MCF 10A (cell line): ENCODE results near the gene MPZL3. TPM values are rescaled to one million over a fixed set of nuclear protein-coding genes. Genes with fewer than 3 reads are reported as not detected.

Source experiments
- BruUV-seq: library from RNA; stranded (reverse); fragments of 400-500 nt; replicated peaks from 2 replicates; lab custom pipeline; 2021; lab: Mats Ljungman, UMichigan
- CTCF ChIA-PET: fragments of 300-600 bp; sonication (Branson Sonifier 250); formaldehyde crosslinking; extraction: SDS; loops from one replicate; lab custom pipeline; 2021; ENCODE audit warnings: antibody characterized with exemption, inconsistent platforms; lab: Yijun Ruan, JAX
- POLR2A ChIA-PET: fragments of 300-600, 350-650 bp; sonication (Branson Sonifier 250); formaldehyde crosslinking; extraction: SDS; loops from one replicate; lab custom pipeline; 2020; ENCODE audit warnings: antibody characterized with exemption, inconsistent platforms; lab: Yijun Ruan, JAX
- DNase-seq: peaks from one replicate; pipeline ENCODE4 v3.0.0-alpha.2; 2018; ENCODE audit not compliant: unreplicated experiment
- H3K27ac Mint-ChIP-seq: one replicate; pipeline ENCODE4 v1.8.0; 2022; ENCODE audit warnings: mild to moderate bottlenecking, low read depth, mixed read lengths; ENCODE audit not compliant: unreplicated experiment
- H3K27me3 Mint-ChIP-seq: one replicate; pipeline ENCODE4 v1.8.0; 2022; ENCODE audit warnings: mixed read lengths; ENCODE audit not compliant: insufficient read depth, unreplicated experiment
- H3K36me3 Mint-ChIP-seq: one replicate; pipeline ENCODE4 v1.8.0; 2022; ENCODE audit warnings: mild to moderate bottlenecking, moderate library complexity, mixed read lengths; ENCODE audit not compliant: insufficient read depth, unreplicated experiment
- H3K4me1 Mint-ChIP-seq: one replicate; pipeline ENCODE4 v1.8.0; 2022; ENCODE audit warnings: mixed read lengths; ENCODE audit not compliant: insufficient read depth, unreplicated experiment
- H3K4me3 Mint-ChIP-seq: one replicate; pipeline ENCODE4 v1.8.0; 2022; ENCODE audit warnings: mild to moderate bottlenecking, moderate library complexity, mixed read lengths; ENCODE audit not compliant: unreplicated experiment
- H3K9me3 Mint-ChIP-seq: one replicate; pipeline ENCODE4 v1.8.0; 2022; ENCODE audit warnings: mixed read lengths; ENCODE audit not compliant: unreplicated experiment
- intact Hi-C: fragments of 100-400 bp; cut with micrococcal nuclease; formaldehyde crosslinking; loops from 2 replicates; pipeline ENCODE4 v1.14.1; 2022
- total RNA-seq: library from RNA; stranded (reverse); gene quantifications from 2 replicates; pipeline ENCODE4 v1.2.3, GENCODE V29; 2022
- TF ChIP-seq, protein P1 (sequence below): fragments of 200-600 bp; IDR thresholded peaks from one replicate; pipeline ENCODE4 v1.8.0; 2022; ENCODE audit warnings: antibody characterized with exemption, mild to moderate bottlenecking; ENCODE audit not compliant: unreplicated experiment

The MPZL3 gene
- total RNA-seq, 1 experiment from 2014 or later, result 11.9 TPM

DNA sequence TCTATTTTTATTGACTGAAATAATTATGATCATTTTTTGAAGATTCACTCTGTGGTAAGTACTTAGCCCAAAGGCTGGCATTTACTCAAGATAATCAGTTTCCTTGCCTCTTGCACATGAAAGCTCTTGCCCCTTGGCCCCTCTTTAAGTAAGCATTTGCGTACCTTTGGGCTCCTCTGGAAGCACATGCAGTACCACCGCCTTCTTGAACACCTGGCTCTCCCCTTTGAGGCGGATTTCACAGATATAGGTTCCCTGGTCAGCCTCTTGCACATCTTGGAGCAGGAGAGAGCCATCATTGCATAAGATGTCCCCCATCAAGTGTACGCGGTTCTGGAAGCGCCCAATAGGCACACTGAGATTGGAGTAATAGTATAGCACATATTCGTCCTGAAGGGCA is 41.8 kb downstream of the MPZL3 start:
- Mint-ChIP-seq H3K36me3 (no peaks in the 10 kb centered on the region), H3K4me1 (no peaks in the 10 kb centered on the region), H3K27me3 (peaks cover 59% of the 10 kb centered on the region), H3K27ac (no peak overlapping the region), H3K4me3 (no peak overlapping the region), H3K9me3 (no peaks in the 10 kb centered on the region)
- POLR2A ChIA-PET, result interaction anchor here (2.2 kb wide), 1 partner anchor 54 kb away, joined by 12 read pairs; the partner anchor contains the start of gene MPZL2
- BruUV-seq, result no TSS peak
- CTCF ChIA-PET, result no interaction called here
- TF ChIP-seq, protein P1, sequence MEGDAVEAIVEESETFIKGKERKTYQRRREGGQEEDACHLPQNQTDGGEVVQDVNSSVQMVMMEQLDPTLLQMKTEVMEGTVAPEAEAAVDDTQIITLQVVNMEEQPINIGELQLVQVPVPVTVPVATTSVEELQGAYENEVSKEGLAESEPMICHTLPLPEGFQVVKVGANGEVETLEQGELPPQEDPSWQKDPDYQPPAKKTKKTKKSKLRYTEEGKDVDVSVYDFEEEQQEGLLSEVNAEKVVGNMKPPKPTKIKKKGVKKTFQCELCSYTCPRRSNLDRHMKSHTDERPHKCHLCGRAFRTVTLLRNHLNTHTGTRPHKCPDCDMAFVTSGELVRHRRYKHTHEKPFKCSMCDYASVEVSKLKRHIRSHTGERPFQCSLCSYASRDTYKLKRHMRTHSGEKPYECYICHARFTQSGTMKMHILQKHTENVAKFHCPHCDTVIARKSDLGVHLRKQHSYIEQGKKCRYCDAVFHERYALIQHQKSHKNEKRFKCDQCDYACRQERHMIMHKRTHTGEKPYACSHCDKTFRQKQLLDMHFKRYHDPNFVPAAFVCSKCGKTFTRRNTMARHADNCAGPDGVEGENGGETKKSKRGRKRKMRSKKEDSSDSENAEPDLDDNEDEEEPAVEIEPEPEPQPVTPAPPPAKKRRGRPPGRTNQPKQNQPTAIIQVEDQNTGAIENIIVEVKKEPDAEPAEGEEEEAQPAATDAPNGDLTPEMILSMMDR, result no peak
- intact Hi-C loops, result no loop called here
- DNase-seq, result no peak

DNA sequence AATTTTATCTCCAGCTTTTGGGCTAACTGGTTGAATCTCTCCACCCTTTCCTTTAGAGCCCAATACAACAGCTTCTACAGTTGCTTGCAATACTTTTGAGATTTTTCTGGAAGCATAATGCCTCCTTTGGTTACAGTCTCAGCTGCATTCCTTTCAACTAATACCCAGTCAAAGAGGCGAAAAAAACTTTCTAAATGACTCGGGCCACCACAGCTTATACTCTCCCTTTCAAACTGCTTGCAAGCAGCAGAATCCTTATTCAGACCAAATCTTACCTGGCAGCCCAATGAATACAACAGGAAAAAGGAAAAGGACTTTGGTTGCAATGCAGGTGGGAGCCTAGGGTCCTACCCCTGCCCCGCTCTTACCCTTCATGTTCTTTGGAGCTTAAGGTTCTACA is 43.1 kb downstream of the MPZL3 start:
- Mint-ChIP-seq H3K4me3 (no peak overlapping the region), H3K9me3 (no peaks in the 10 kb centered on the region), H3K36me3 (no peaks in the 10 kb centered on the region), H3K4me1 (no peaks in the 10 kb centered on the region), H3K27ac (no peak overlapping the region), H3K27me3 (peaks cover 46% of the 10 kb centered on the region)
- DNase-seq, result no peak
- TF ChIP-seq, protein P1, result no peak
- intact Hi-C loops, result no loop called here
- CTCF ChIA-PET, result interaction anchor here (0.9 to 2.3 kb wide), 2 partner anchors 10 to 15 kb away, joined by 3 to 11 read pairs; no protein-coding TSS in a partner anchor
- POLR2A ChIA-PET, result interaction anchor here (1.3 kb wide), 1 partner anchor 43 kb away, joined by 3 read pairs; the partner anchor contains the start of gene MPZL3
- BruUV-seq, result no TSS peak

DNA sequence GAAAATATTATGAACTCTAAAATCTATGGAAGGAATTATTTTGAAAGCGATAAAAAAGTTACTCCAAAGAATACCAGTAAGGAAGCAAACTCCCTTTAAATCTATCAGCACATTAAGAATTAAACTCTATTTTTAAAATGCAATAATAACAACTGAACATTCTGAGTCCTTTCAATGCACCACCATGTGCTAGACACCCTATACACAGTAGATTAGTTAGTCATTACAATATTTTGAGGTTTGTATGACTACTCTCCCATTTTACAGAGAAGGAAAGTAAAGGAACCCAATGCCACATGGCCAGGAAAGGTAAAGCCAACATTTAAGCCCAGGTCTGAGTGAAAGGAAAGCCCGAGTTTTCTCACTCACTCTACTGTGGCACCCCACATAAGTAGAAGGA is 45.1 kb downstream of the MPZL3 start:
- POLR2A ChIA-PET, result no interaction called here
- Mint-ChIP-seq H3K4me1 (no peaks in the 10 kb centered on the region), H3K27ac (no peak overlapping the region), H3K4me3 (no peak overlapping the region), H3K27me3 (peaks cover 26% of the 10 kb centered on the region), H3K36me3 (no peaks in the 10 kb centered on the region), H3K9me3 (no peaks in the 10 kb centered on the region)
- TF ChIP-seq, protein P1, result no peak
- DNase-seq, result no peak
- CTCF ChIA-PET, result interaction anchor here (2.3 kb wide), 1 partner anchor 8 kb away, joined by 11 read pairs; no protein-coding TSS in a partner anchor
- BruUV-seq, result no TSS peak
- intact Hi-C loops, result no loop called here

DNA sequence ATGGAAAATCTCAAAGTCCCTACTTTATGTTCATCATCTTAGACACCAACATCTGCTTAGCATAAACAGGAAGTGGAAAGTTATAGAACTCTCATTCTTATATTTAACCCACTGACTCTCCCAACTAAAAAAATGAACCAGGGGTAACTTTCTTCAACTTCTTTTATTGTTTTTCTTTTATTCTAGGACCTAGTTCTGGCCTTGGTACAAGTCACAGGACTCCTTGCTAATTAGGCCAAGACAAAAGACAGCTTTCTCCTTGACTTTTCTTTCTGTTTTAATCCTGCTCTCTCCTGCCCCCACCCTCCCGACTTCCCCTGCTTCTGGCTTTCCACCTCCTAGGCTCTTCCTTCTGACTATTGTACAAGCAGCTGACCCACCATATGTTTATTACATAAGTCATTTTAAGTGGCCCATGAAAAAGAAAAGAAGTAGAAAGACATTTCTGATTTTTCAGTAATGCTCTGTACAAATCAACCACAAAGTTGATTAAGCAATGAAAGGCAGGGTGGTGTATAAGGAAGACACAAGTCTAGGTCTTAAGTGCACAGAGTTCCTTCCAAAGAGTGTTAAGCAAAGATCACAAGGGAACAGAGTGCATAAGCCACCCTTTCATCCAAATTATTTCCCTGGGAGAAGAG is 45.7 kb downstream of the MPZL3 start:
- Mint-ChIP-seq H3K27ac (no peak overlapping the region), H3K27me3 (peaks cover 21% of the 10 kb centered on the region), H3K4me1 (no peaks in the 10 kb centered on the region), H3K4me3 (no peak overlapping the region), H3K9me3 (no peaks in the 10 kb centered on the region), H3K36me3 (no peaks in the 10 kb centered on the region)
- no TSS peak for BruUV-seq
- intact Hi-C loops, result no loop called here
- ChIA-PET CTCF (interaction anchor here (0.8 kb wide), 1 partner anchor 147 kb away, joined by 4 read pairs; no protein-coding TSS in a partner anchor), POLR2A (interaction anchor here (0.7 kb wide), 1 partner anchor 46 kb away, joined by 3 read pairs; the partner anchor contains the start of gene MPZL3)
- TF ChIP-seq, protein P1, result no peak
- no peak for DNase-seq
